Effector CD4-positive, alpha-beta T cell (primary cell): ENCODE results near the gene BAK1.
"Not testable (repeated sequence)": the region's sequence is repeated elsewhere in the genome, so short reads cannot be mapped to it uniquely, and the experiment has no call there.

ENCODE experiments used
- DNase-seq: peaks from one replicate; pipeline ENCODE4 v3.0.0-alpha.2; 2020

Gene BAK1

DNA sequence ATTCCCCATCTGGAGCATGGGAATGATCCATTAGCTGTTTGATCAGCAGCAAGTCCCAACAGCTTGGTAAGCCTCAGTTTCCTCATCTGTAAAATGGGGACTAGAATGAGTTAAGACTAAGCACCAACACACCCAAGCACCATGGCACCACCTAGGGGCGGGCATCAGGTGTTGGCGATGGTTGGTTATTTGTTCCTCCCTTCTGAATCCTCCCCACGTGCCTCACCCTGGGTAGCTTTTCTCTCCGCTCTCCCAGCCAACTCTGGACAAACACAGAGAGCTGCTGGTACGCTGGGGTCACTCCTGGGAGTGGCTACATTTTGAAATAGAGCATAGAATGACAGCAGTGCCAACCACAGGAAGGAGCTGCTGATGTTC, 27.7 kb upstream of the BAK1 start:
- no peak for DNase-seq

DNA sequence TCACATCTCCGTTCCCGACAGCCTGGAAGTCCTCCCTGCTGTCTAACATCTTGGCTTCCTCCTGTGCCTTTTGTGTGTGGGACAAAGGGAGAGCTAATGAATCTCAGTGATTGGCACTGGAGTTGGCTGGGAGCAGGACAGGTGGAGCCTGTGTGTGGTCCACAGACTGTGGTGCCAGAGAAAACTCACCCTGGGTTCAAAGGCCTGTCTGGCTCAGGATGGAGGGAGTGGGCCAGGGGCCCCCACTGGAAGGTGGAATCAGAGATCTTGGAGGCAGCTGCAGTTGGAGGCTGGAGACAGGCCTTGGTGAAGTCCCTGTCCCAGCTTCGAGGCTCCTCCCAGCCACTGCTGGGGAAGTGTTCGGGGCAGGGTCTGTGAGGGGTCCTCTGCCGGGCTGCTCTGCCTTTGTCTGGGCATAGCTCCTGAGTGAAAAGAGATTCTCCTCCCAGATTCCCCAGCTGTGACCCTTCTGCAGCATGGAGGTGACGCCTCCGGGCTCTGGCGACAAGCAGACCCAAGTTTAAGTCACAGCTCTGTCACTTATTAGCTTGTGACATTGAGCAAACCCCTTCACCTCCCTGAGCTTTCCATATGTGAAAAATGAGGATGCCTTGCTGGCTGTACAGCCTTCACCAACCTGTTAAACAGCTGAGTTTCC, 27.2 kb upstream of the BAK1 start:
- no peak for DNase-seq

- DNase-seq, result no peak
Observed at GRCh38 chr6:33606642-33607041, 26.6 kb upstream of the BAK1 start.

DNA sequence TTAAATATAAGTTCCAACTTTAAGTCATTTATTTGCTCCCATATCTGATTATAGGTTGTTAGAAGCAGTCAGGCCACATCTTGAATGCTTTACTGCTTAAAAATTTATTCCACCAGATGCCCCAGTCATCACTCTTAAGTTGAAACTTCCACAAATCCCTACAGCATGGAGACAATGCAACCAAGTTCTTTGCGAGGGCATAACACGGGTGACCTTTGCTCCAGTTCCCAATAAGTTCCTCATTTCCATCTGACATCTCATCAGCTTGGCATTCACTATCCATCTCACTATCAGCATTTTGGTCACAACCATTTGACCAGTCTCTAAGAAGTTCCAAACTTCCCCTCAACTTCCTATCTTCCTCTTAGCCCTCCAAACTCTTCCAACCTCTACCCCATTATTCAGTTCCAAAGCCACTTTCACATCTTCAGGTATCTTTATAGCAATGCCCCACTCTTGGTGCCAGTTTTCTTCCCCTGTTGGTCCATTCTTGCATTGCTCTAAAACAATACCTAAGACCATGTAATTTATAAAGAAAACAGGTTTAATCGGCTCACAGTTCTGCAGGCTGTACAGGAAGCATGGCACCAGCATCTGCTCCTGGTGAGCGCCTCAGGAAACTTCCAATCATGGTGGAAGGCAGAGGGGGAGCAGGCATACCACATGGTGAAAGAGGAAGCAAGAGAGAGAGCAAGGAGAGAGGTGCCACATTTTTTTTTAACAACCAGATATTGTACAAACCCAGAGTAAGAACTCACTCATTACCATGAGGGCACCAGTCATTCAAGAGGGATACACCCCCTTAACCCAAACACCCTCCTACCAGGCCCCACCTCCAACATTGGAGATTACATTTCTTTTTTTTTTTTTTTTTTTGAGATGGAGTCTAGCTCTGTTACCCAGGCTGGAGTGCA, 25.1 kb upstream of the BAK1 start:
- no peak for DNase-seq

DNA sequence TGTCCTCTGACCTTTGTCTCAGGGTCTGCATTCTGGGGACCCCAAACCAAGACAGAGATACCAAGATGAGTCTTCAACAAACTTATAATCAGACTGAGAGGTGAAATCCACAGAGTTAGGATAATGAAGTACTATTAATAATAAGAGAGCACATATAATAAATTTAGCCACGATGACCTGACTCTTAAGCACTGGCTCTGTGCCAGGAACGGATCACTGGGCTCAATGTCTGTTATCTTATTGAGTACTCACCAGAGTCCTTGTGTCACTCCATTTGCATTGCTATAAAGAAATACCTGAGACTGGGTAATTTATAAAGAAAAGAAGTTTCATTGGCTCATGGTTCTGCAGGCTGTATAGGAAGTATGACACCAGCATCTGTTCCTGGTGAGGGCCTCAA, 22.1 kb upstream of the BAK1 start:
- no peak for DNase-seq

- no peak for DNase-seq
Observed at GRCh38 chr6:33600761-33601160, 20.7 kb upstream of the BAK1 start.

DNA sequence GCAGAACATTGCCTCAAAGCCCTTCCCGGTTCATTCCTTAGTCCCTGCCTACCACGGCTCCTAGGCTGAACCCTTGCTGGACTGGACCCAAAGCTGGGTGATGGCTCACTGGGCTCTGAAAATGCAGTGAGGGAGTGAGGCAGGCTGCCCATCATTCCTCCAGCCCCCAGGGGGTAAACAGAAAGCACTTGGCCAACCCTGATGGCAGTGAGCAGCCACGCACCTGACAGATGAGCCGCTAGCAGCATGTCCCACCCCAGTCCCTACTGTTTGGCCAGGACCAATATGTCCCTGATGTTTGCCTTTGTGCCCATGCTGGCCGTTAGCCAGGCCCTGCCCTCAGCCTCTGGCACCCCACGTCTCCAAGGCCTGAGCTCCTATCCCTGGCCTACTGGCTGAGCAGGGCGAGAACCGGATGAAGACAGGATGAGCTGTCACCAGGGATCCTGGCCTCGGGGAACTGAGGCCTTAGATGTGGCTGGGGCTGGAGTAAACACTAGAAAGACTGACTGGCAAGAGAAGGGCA, 19.4 kb upstream of the BAK1 start:
- no peak for DNase-seq

GRCh38 chr6:33597551-33598322, 17.7 kb upstream of the BAK1 start:
- no peak for DNase-seq

GRCh38 chr6:33596894-33597293, 16.8 kb upstream of the BAK1 start:
- DNase-seq, result not testable (repeated sequence)

DNA sequence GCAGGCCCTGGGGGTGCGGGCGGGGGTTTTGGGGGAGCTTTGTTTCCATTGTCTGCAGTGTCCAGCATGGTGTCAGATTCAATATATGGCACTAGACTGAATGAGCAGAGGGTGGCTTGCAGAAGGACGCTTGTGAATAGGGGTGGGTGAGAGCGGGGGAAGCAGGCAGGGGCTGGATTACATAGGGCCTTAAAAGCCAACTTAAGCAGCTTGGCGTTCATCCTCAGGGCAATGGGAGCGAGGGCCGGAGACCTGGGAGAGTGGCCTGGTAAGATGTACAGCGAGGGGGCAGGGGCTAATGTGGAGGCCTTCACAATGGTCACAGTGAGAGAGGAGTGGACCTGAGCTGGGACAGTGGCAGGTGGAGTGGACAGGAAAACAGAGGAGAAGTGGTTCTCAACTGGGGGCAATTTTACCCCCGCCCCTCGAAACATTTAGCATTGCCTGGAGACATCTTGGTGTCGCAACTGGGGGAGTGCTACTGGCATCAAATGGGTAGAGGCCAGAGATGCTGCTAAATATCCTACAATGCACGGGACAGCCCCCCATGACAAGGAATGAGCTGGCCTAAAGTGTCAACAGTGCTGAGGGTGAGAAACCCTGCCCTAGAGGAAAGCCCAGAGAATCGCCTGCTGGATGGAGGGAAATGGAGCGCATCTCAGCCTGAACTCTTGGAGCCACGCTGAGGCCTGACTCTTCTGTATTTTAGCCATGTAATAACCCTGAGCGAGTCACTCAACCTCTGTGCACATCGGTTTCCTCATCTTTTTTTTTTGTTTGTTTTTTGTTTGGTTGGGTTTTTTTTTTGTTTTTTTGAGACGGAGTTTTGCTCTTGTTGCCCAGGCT, 15.1 kb upstream of the BAK1 start:
- no peak for DNase-seq

- no peak for DNase-seq
Observed at GRCh38 chr6:33593414-33593727, 13.3 kb upstream of the BAK1 start.

DNA sequence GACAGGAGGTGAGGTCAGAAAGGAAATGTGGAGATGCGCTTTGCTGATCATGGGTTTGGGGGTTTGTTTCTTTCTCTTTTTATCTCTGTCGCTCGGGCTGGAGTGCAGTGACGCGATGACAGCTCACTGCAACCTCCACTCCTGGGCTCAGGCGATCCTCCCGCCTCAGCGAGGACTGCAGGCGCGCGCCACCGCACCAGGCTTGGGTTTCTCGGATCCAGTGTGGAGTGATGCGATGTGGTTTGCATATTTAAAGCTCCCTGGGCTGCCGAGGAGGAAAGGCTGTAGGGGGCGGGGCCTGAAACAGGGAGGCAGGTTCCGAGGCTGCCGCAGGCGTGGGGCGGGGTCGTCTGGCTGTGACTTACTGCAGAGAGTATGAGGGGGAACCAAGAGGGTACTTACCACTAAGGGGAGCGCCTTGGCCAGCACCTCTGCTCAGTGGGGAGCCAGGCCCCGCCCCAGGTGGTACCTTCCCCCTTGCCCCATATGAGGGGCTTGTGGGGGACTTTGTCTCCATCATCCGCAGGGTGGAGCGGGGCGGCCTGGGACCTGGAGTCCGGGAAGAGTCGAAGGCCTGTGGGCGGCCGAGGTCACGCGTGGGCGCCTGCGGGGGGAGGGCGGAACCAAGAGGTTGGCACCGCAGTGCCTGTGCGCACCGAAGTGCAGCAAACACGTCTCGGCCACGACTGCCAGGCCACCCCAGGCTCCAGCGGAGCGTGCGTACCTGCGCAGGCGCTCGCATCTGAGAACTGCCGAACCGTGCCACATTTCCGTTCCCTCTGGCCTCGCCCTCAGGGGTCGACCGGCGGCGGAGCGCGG, 12.7 kb upstream of the BAK1 start:
- DNase-seq, result no peak

DNA sequence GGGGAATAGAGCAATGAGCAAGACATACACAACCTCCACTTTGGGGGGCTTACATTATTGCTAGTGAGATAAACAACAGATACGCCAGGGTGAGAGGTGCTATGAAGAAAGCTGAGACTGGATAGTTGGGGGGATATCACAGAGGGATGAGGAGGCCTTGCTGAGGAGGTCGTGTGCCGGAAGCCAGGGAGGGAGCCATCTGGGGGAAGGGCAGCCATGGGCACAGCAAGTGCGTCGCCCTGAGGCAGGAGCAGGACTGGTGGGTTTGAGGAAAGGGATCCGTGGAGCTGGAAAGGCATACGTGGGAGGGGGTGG, 12.2 kb upstream of the BAK1 start:
- no peak for DNase-seq

DNA sequence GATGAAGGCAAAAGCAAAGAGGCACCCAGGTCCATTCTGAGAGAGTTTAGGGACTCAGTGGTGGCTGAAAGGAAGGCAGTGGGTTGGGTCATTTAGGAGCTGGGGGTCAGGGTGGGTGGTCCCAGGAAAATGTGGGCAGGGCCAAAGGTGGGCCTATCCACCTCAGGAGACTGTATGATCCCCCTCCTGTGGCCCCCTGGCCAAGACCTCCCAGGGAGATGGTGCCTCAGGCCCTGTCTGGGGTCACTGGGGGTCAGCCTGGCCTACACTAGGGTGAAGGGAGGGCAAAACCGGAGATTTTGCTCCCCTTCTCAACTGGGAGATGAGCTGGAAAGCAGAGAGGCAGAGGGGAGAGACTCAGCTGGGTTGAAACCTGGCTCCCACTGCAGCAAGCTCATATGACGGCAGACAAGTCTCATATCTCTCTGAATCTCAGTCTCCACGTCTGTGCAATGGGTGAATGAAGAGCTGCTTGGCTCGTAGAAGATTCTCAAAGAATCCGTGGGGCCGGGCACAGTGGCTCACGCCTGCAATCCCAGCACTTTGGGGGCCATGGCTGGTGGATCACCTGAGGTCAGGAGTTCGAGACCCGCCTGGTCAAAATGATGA, 11.5 kb upstream of the BAK1 start:
- DNase-seq, result no peak

- no peak for DNase-seq
Observed at GRCh38 chr6:33590531-33591198, 10.6 kb upstream of the BAK1 start.

- DNase-seq, result no peak
Observed at GRCh38 chr6:33589731-33590530, 9.9 kb upstream of the BAK1 start.

- DNase-seq, result no peak
Observed at GRCh38 chr6:33589392-33589730, 9.3 kb upstream of the BAK1 start.

DNA sequence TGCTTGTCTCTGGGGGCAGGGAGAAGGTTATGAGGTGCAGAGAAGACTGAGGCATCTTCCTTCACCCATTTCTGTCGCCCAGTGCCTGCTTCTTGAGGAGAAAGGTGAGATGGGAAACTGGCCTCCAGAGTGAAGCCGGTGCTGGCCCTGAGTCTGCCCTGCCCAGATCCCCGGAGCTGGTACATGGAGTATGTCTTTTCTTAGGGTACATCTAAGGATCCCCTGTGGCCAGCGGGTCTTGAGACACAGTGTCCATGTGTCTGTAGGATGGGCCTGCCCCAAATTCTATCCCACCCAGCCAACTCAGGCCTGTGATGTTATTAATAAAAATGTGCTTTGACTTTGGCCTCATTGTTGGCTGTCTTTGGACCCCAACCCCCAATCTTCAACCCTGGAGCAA, 8.8 kb upstream of the BAK1 start:
- no peak for DNase-seq

DNA sequence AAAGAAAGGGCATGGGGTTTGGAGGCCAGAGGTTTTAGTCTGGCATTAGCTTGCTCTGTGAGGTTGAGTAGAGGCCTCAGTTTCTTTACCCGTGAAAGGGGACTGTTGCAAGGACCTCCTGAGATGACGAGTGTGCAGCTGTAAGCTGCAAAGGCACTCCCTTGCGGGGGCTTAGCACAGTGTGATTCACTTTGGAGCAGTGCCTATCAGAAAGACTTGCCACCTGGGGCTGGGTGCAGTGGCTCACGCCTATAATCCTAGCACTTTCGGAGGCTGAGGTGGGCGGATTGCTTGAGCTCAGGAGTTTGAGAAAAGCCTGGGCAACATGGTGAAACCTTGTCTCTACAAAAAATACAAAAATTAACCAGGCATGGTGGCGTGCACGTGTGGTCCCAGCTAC, 7.5 kb upstream of the BAK1 start:
- no peak for DNase-seq

DNA sequence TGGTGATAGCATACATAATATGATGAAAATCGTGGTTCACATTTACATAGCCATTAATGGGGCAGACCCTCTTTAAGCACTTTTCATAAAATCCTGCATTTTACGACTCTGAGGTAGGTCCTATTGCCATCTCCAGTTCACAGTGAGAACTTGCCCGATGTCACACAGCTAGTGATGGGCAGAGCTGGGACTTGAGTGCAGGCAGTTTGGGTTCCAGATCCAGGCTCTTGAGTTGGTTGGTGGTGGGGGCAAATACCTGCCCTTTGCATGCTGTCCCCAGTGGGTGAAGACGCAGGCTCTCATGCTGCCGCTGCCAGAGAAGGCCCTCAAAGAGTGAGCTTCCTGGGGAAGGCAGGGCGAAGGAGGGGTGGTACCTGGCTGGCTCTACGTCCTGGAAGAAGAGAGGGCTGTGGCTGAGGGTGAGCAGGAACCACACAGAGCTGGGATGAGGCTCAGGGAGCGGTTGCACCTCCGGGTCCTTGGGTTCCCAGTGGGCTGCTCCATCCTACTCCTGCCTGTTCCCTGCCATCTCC, 6.1 kb upstream of the BAK1 start:
- DNase-seq, result no peak
